GM18873 (cell line): ENCODE measurements around the gene NAB2.
"Not testable (repeated sequence)": the region's sequence is repeated elsewhere in the genome, so short reads cannot be mapped to it uniquely, and the experiment has no call there.

Experiments used
- ATAC-seq: cut with Tn5 transposase; IDR thresholded peaks from one replicate; pipeline ENCODE4 v1.9.1; 2021; ENCODE audit warnings: mild to moderate bottlenecking, moderate library complexity, moderate number of reproducible peaks; ENCODE audit not compliant: unreplicated experiment, low FRiP score

NAB2 gene

DNA sequence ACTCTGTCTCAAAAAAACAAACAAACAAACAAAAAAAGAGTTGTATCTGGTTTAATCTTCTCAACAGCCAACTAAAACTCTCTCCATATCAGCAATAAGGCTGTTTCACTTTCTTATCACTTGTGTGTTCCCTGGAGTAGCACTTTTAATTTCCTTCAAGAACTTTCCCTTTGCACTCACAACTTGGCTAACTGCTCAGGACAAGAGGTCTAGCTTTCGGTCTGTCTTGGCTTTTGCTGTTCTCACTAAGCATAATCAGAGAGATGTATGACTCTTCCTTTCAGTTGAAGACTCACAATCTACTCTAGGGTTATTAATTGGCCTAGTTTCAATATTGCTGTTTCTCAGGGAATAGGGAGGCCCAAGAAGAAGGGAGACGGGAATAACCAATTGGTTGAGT lies 22.7 kb upstream of the NAB2 start:
- no peak for ATAC-seq

DNA sequence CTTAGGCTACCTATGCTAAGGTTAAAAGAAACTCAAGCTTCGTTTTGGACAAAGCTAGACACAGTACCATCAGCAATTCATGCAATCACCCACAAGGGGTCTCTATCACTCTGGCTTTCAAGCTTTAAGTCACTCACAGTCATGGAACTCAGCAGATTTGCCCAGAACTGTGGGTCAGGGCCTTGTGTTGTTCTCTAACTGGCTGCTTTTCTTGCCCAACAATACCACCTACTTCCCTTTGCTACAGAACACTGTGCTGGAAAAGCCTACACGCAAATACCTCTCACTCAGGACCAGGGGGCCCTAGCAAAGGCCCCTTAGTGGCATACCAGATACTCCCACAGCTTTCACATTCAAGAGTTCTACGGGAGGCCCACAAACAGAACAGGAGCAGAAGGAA lies 19.4 kb upstream of the NAB2 start:
- ATAC-seq, result peak; percentile 83

DNA sequence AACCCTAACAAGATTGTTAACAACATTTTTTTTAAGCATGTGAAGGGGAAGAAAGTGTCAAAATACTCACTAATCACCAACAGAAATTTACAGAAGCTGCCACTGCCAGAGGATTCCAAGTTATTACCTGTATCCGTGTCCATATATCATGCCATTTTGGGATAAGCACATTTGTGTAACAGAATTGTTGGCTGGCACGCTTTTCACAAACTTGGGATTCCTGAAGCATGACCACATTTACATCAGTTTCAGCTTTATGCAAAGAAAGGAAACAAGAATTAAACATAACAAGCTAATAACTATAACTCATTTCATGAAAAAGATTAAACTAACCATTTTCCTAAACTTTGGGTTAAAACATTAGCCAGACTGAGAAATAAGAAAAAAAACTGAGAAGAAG lies 16.3 kb upstream of the NAB2 start:
- no peak for ATAC-seq

DNA sequence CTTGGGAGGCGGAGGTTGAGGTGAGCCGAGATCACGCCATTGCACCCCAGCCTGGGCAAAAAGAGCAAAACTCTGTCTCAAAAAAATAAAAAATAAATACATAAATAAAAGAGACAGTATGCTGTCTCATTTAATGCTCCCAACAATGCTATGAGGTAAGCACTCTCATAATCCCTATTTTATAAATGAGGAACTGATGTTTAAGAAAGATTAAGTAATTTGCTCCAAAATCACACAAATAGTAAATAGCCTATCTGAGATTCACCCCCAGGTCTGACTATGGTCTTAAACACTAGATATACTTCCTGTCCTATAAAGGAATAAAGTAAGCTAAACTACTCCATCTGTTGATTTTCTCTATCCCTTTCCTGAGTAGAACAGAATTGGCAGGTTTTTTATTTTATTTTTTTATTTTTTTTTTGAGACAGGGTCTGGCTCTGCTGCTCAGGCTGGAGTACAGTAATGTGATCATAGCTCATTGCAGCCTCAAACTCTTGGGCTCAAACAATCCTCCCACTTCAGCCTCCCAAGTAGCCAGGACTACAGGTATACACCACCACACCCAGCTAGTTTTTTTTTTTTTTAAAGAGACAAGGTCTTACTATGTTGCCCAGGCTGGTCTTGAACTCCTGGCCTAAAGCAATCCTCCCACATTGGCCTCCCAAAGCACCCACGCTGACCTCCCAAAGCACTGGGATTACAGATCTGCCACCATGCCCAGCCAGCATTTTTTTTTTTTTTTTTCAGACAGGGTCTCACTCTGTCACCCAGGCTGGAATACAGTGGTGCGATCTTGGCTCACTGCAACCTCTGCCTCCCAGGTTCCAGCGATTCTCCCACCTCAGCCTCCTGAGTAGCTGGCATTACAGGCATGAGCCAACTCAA lies 15.1 kb upstream of the NAB2 start:
- ATAC-seq, result not testable (repeated sequence)

DNA sequence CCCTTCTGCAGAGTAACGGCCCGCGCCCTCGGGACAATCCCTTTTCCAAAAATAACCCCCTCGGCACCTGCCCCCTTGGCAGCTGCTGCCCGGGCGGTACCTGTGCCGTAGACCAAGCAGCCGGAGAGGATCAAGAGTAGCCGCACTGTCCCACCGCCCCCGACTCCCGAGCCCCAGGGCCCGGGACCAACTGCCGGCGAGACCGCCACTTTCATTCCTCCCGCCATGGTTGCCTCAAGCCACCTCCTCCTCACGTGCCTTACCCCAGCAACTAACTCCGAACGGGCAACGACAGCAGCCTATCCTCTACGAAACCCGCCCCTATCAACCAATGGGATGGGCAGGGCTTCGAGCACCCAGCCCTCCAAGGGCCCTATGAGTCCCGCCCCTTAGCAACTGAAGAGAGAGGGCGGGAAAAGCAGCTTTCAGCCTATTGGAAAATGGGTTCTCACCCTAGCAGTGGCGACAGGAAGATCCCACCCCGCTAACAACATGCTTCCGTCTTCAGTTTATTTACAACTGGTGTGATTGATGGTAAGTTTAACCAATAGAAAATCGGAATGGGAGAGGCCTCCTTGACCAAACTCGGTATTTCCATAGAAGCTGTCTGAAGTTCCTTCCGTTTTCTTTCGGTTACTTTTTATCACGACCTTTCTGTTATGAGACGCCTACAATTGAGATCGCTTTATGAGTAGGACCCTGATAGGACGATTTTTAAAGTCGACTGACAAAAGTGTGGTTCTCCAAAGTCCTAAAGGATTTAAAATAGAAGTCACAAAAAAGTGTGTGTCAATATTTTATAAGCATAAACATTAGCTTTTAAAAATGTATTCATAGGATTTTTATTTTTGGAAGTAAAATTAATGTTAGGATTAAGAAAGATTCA lies 10.2 kb upstream of the NAB2 start, which contains the start of gene NEMP1:
Gene NEMP1 (minus strand): TSS at position 273 of the 886 bp plus-strand sequence. CDS start 46 bp downstream, at position 227.
- peak; percentile 96 for ATAC-seq

DNA sequence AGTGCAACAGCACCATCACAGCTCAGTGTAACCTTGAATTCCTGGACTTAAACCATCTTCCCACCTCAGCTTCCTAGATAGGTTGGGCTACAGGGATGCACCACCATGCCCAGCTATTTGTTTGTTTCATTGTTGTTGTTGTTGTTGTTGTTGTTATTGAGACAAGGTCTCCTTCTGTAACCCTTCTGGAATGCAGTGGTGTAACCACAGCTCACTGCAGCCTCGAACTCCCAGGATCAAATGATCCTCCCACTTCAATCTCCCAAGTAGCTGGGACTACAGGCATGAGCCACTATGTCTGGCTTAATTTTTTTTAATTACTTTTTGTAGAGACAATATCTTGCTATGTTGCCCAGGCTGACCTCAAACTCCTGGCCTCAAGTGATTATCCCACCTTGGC lies 9.1 kb upstream of the NAB2 start:
- ATAC-seq, result no peak

DNA sequence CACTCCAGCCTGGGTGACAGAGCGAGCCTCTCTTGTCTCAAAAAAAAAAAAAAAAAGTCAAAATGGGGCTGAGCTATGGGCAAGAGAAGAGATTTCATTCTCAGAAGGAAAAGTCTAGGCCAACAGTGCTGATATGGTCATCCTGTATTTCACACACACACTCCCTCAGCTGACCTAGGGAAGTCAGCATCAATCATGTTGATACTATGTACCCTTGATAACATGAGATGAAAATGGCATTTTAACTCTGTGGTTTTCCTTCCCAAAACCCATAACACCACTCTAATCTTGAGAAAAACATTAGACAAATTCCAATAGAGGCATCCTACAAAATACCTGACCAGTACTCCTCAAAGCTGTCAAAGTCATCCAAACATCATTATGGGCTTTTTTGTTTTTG lies 8.1 kb upstream of the NAB2 start:
- no peak for ATAC-seq

DNA sequence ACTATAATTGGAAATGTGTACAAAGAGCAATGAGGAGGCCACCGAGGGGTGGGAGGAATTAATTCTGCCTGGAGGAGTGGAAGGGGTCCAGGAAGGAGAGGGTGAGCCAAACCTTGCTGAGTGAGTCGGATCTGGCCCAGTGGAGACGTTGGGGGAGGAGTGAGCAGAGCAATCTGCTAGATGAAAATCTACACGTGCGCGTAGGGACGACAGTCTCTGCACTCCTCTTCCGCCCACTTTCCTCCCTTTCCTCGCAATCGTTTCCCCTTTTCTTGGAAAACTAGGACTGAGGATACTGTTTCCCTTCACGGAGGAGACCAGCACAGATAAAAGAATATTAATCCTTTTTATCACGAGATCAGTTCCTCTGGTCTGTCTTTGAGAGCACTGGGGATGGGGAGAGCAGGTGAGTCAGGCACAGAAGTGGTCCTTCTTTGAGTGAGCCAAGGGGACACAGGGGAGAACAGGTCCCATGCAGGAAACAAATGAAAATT lies 2.9 kb upstream of the NAB2 start:
- ATAC-seq, result no peak

DNA sequence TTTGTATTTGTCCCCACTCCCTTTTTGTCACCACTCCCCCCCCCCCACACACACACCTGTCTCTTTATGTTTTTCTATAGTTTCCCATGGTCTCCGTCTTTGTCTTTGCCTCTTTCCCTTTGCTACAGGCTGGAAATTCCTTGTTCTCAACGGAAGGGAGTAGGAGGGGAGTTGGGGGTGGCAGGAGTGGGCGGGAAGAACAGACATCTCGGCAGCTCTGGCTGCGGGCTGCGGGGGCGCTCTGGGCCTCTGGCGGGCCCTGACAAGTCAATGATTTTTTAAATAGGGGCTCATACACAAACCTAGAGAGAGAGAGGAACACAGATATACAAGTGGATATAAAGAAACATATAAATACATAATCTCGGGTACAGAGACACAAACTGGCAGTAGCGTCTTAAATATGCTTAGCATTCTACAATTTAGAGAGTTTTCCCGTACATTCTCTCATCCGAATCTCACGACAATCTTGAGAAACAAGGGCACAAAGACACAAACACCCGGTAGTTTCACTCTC lies 2.4 kb upstream of the NAB2 start:
- no peak for ATAC-seq

DNA sequence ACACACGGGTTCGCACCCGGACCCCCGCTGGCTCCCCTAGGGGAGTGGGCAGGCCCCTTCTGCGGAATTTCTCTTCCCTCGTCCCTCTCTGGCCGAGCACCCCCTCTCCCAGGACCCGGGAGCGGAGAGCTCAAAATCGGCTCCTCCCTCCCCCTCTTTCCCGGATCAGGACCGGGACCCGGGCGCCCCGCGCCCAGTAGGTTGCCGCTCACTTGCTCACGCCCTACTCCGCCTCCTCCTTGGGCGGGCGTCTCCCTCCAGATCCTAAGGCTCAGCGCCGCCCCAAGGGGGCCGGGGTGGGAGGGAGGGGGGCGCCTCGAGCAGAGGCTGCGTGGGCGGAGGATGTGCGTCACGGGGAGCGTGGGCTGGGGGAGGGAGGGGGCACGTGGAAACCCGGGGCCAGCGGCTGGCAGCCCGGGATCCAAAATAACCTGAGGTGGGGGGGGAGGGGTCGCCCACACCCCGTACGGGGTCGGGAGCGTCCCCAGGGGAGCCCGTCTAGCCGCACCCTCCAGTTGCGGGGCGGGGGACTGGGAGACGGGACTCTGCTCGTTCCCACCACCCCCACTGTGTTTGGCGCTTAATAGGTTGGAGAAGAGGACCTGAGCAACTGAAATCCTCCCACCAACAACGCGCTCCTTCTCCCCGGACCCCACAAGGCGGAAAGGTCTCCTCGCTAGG lies 1.8 kb upstream of the NAB2 start:
- ATAC-seq, result peak; percentile 0

DNA sequence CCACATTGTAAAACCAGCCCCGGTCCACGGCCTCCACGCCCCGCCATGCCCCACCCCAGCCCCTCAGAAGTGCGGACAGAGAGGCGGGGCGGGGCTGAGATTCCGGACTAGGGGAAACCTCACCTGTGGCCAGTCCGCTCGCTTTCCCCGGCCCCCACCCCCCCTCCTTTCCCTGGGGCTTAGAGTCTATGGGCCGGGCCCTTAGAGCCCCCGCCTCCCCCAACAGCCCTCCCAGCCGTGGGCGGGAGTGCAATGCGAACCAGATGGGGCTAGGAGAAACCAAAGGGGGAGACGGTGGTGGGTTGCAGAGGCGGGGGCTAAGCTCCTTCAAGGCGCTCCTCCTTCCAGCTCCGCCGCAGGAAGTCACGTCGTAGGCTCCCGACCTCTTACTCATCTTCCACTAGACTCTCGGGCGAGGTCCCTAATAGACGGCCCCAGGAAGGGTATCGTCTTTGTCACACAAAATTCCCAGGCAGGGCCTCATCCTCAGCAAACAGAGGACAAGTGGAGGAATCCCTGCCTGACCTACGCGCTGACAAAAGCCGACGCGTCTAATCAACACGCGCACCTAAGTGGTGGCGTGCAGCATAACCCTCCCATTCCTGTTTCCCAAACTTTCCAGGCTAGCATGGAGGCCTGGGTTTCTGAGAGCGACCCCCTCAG lies 1.1 kb upstream of the NAB2 start:
- peak; percentile 26 for ATAC-seq

DNA sequence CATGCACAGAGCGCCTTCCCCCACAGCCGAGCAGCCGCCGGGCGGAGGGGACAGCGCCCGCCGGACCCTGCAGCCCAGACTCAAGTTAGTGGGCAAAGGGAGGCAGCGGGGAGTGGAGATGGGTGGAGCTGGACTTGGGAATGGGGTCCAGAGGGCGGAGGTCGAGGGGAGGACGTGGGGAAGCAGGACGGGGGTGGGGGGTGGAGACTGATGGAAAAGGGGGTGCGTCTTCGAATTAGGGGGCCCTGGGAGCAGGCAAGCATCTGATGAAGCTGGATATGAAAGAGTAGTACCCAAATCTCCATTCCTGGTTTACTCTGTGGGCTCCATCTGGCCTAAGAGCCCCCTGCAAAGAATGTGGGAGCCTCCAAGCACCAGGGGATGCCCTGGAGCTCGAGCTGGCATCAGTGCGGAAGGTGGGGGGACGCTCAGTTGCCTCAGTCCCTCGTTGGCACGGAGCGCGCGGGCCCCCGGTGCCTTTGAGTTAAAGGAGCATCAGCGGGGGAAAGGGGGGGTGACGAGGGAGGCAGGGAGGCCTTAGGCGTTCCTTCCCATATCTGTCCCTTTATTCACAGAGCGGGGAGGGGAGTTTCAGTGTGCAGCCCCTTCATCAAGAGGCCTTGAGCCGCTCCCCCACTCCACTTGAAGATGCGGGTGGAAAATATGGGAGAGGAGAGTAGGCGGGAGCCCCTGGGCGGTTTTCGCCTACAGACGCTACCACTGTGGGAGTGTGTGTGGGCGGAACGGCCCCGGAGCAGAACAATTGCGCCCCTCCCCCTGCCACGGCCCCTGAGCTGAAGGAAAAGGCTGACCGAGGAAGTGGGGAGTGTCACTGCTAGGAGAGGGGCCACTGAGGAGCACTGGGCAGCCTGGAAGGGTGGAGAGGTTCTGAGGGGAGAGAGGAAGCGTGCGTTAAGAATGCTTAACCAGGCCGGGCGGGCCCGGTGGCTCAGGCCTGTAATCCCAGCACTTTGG lies 644 bp downstream of the NAB2 start:
- ATAC-seq, result no peak

DNA sequence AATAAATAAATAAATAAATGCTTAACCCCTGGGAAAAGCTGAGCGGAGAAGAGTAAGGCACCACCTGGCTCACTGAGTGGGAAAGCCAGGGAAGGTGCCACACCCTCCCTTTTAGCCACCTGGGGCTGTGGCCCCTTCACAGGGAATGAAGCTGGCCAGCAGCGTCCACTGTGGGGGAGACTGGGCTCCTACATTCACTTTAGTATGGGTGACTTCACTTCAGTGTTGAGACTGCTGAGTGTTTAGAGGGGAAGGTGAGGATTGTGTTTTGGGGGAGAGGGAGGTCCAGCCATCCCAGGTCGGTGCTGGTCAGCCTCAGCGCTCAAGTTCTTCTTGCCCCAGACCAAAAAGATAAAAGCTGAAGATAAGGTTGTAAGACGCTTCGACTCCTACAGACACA lies 1.6 kb downstream of the NAB2 start:
- ATAC-seq, result no peak

DNA sequence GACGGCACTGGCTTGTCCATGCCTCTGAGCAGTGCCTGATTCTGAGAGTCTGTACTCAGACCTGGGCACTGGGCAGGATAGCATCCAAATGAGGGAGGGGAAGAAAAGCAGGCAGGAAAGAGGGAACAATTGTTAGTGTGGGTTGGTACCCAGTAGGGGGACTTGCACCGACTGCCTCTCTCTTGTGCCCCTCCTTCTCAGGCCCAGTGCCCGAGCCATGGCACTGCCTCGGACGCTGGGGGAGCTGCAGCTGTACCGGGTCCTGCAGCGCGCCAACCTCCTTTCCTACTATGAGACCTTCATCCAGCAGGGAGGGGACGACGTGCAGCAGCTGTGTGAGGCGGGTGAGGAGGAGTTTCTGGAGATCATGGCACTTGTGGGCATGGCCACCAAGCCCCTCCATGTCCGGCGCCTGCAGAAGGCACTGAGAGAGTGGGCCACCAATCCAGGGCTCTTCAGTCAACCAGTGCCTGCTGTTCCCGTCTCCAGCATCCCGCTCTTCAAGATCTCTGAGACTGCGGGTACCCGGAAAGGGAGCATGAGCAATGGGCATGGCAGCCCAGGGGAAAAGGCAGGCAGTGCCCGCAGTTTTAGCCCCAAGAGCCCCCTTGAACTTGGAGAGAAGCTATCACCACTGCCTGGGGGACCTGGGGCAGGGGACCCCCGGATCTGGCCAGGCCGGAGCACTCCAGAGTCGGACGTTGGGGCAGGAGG lies 2.2 kb downstream of the NAB2 start:
- no peak for ATAC-seq

DNA sequence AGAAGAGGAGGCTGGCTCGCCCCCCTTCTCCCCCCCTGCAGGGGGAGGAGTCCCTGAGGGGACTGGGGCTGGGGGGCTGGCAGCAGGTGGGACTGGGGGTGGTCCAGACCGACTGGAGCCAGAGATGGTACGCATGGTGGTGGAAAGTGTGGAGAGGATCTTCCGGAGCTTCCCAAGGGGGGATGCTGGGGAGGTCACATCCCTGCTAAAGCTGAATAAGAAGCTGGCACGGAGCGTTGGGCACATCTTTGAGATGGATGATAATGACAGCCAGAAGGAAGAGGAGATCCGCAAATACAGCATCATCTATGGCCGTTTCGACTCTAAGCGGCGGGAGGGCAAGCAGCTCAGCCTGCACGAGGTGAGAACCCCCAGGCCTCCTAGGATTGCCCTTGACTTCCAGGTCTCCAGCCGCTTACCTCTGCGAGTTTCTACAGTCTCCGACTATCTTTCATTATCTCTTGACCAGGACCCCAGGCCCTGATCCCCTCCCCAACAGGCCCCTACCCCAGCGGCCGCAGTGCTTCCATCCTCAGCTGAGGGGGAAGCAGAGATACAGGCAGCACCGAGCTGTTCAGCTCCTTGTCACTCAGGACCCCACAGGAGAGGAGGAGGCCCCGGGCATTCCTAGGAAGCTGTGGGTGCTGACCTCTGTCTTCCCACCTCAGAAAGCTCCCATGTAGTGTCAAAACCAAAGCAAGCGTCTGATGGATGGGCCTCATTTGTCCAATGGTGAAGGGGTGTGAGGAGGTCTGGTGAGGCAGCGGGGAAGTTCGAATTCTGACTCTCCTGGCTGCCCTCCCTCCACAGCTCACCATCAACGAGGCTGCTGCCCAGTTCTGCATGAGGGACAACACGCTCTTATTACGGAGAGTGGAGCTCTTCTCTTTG lies 3.0 kb downstream of the NAB2 start:
- no peak for ATAC-seq

DNA sequence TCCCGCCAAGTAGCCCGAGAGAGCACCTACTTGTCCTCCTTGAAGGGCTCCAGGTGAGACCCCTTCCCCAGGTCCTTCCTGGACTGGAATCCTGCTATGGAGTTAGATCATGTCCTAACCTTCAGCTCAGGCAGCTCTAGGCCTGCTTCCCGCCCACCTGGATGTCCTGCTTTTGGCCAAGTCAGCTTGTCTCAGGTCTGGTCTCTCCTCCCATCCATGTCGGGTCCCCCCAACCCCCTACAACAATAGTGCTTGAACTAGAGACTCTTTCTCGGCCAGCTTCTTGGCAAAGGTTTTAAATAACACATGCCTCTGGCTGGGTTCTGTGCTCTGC lies 3.6 kb downstream of the NAB2 start:
- no peak for ATAC-seq

DNA sequence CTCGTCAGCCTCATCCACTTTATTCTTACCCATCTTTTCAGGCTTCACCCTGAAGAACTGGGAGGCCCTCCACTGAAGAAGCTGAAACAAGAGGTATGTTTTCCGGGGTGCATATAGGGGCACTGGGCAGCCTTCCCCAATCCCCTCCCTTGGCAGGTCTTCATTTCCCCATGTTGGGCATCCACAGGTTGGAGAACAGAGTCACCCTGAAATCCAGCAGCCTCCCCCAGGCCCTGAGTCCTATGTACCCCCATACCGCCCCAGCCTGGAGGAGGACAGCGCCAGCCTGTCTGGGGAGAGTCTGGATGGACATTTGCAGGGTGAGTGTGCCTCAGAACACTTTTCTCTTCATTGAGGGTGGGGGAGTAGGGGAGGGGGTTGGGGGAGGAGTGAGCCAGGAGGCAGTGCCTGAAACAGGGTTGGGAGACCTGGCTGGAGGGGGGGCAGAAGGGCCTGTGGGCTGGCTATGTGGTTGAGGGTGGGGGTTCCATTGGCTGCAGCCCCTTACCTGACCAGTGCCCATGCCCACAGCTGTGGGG lies 4.0 kb downstream of the NAB2 start:
- no peak for ATAC-seq
